Astrocyte (in vitro differentiated cells and primary cell): Measurements from ENCODE around the gene NR6A1. TPM values are rescaled to one million over a fixed set of nuclear protein-coding genes. Genes with fewer than 3 reads are reported as not detected.

Experiments
- DNase-seq: peaks from one replicate; pipeline ENCODE4 v3.0.0-alpha.2; 2010; ENCODE audit warnings: low read depth
- FAIRE-seq: peaks from 2 replicates; lab custom pipeline; 2011; peaks lifted over from hg19 to GRCh38; lab: Jason Lieb, UNC
- H2AFZ ChIP-seq: 2 replicates; pipeline ENCODE4 v1.6.0; 2012; ENCODE audit warnings: low read depth, low read length, inconsistent platforms
- H3K27ac ChIP-seq: 2 replicates; pipeline ENCODE4 v1.5.1; 2011; ENCODE audit warnings: low read depth, low read length, inconsistent platforms
- H3K27me3 ChIP-seq: 2 replicates; pipeline ENCODE4 v1.6.0; 2011; ENCODE audit warnings: low read length, inconsistent platforms; ENCODE audit not compliant: insufficient read depth
- H3K36me3 ChIP-seq: 2 replicates; pipeline ENCODE4 v1.5.1; 2011; ENCODE audit warnings: low read length, inconsistent platforms; ENCODE audit not compliant: insufficient read depth
- H3K4me1 ChIP-seq: 2 replicates; pipeline ENCODE4 v1.5.1; 2011; ENCODE audit warnings: low read length, inconsistent platforms; ENCODE audit not compliant: insufficient read depth
- H3K4me2 ChIP-seq: 2 replicates; pipeline ENCODE4 v1.6.0; 2012; ENCODE audit warnings: low read length, inconsistent platforms
- H3K4me3 ChIP-seq: 2 replicates; pipeline ENCODE4 v1.5.1; 2011; ENCODE audit warnings: low read depth, mild to moderate bottlenecking, low read length, inconsistent platforms; ENCODE audit not compliant: insufficient read depth
- H3K79me2 ChIP-seq: 2 replicates; pipeline ENCODE4 v1.6.0; 2012; ENCODE audit warnings: mild to moderate bottlenecking, low read length, inconsistent platforms; ENCODE audit not compliant: insufficient read depth
- H3K9ac ChIP-seq: 2 replicates; pipeline ENCODE4 v1.6.0; 2012; ENCODE audit warnings: mild to moderate bottlenecking, low read length, inconsistent platforms
- H3K9me3 ChIP-seq: 2 replicates; pipeline ENCODE4 v1.5.1; 2012; ENCODE audit warnings: low read depth, mild to moderate bottlenecking, low read length, inconsistent platforms; ENCODE audit not compliant: insufficient read depth
- H4K20me1 ChIP-seq: 2 replicates; pipeline ENCODE4 v1.6.0; 2012; ENCODE audit warnings: low read length, inconsistent platforms; ENCODE audit not compliant: insufficient read depth
- H3K27ac Mint-ChIP-seq: one replicate; pipeline ENCODE4 v1.8.0; 2021; ENCODE audit warnings: mild to moderate bottlenecking, mixed read lengths; ENCODE audit not compliant: unreplicated experiment
- H3K27me3 Mint-ChIP-seq: one replicate; pipeline ENCODE4 v1.8.0; 2021; ENCODE audit warnings: low read depth, mixed read lengths; ENCODE audit not compliant: unreplicated experiment
- H3K36me3 Mint-ChIP-seq: one replicate; pipeline ENCODE4 v1.8.0; 2021; ENCODE audit warnings: low read depth, mixed read lengths; ENCODE audit not compliant: unreplicated experiment
- H3K4me1 Mint-ChIP-seq: one replicate; pipeline ENCODE4 v1.8.0; 2021; ENCODE audit warnings: low read depth, mixed read lengths; ENCODE audit not compliant: unreplicated experiment
- H3K4me3 Mint-ChIP-seq: one replicate; pipeline ENCODE4 v1.8.0; 2021; ENCODE audit warnings: mild to moderate bottlenecking, moderate library complexity, mixed read lengths; ENCODE audit not compliant: unreplicated experiment
- H3K9me3 Mint-ChIP-seq: one replicate; pipeline ENCODE4 v1.8.0; 2021; ENCODE audit warnings: mild to moderate bottlenecking, mixed read lengths; ENCODE audit not compliant: unreplicated experiment
- CTCF ChIP-seq: IDR thresholded peaks from 2 replicates; pipeline ENCODE4 v1.5.1; 2011; ENCODE audit warnings: low read depth, mild to moderate bottlenecking, inconsistent platforms, low read length, moderate library complexity; ENCODE audit not compliant: insufficient read depth
- EZH2 ChIP-seq: IDR thresholded peaks from 2 replicates; pipeline ENCODE4 v1.6.1; 2012; ENCODE audit warnings: mild to moderate bottlenecking, low read length, inconsistent platforms; ENCODE audit not compliant: insufficient read depth
- total RNA-seq: library from RNA; stranded (reverse); gene quantifications from 2 replicates; pipeline ENCODE4 v1.2.1, GENCODE V29; 2021

Gene NR6A1
- total RNA-seq, 1 donor from 2014 or later: 20.8 TPM

- H3K9ac ChIP-seq: no peak overlapping the region
- Mint-ChIP-seq H3K9me3 (no peaks in the 10 kb centered on the region), H3K4me1 (peaks cover 39% of the 10 kb centered on the region), H3K27me3 (no peaks in the 10 kb centered on the region), H3K4me3 (no peak overlapping the region), H3K36me3 (no peaks in the 10 kb centered on the region), H3K27ac (no peak overlapping the region)
- no peaks in the 10 kb centered on the region for H3K79me2 ChIP-seq
- FAIRE-seq (peak; percentile 47), DNase-seq (no peak)
- no peaks in the 10 kb centered on the region for H4K20me1 ChIP-seq
- peaks cover 18% of the 10 kb centered on the region for H3K4me1 ChIP-seq
- no peak for TF ChIP-seq EZH2
- TF ChIP-seq CTCF: no peak
- H3K27ac ChIP-seq: no peak overlapping the region
- H3K4me2 ChIP-seq: no peak overlapping the region
- no peak overlapping the region for H3K4me3 ChIP-seq
- no peak overlapping the region for H2AFZ ChIP-seq
- no peaks in the 10 kb centered on the region for H3K9me3 ChIP-seq
- H3K27me3 ChIP-seq: no peaks in the 10 kb centered on the region
- H3K36me3 ChIP-seq: no peaks in the 10 kb centered on the region
Observed at GRCh38 chr9:124749781-124750180, 21.3 kb downstream of the NR6A1 start.

GRCh38 chr9:124749284-124749683, 21.8 kb downstream of the NR6A1 start:
- no peak for TF ChIP-seq EZH2
- TF ChIP-seq CTCF: no peak
- no peak overlapping the region for H3K4me3 ChIP-seq
- peaks cover 18% of the 10 kb centered on the region for H3K4me1 ChIP-seq
- no peak for DNase-seq
- FAIRE-seq: no peak
- H3K9me3 ChIP-seq: no peaks in the 10 kb centered on the region
- H3K27ac Mint-ChIP-seq: no peak overlapping the region
- no peaks in the 10 kb centered on the region for H3K79me2 ChIP-seq
- H3K4me1 Mint-ChIP-seq: peaks cover 36% of the 10 kb centered on the region
- no peaks in the 10 kb centered on the region for H3K27me3 ChIP-seq
- no peak overlapping the region for H3K4me3 Mint-ChIP-seq
- no peak overlapping the region for H3K4me2 ChIP-seq
- no peaks in the 10 kb centered on the region for H3K27me3 Mint-ChIP-seq
- H3K9me3 Mint-ChIP-seq: no peaks in the 10 kb centered on the region
- no peaks in the 10 kb centered on the region for H3K36me3 ChIP-seq
- H2AFZ ChIP-seq: no peak overlapping the region
- H3K27ac ChIP-seq: no peak overlapping the region
- H4K20me1 ChIP-seq: no peaks in the 10 kb centered on the region
- no peak overlapping the region for H3K9ac ChIP-seq
- no peaks in the 10 kb centered on the region for H3K36me3 Mint-ChIP-seq

GRCh38 chr9:124747065-124747464, 24.0 kb downstream of the NR6A1 start:
- no peak overlapping the region for H3K27ac ChIP-seq
- Mint-ChIP-seq H3K36me3 (no peaks in the 10 kb centered on the region), H3K4me1 (peaks cover 39% of the 10 kb centered on the region), H3K9me3 (no peaks in the 10 kb centered on the region), H3K27me3 (no peaks in the 10 kb centered on the region), H3K4me3 (no peak overlapping the region), H3K27ac (peak overlapping the region; percentile 70)
- H4K20me1 ChIP-seq: no peaks in the 10 kb centered on the region
- H3K4me3 ChIP-seq: no peak overlapping the region
- no peak for FAIRE-seq
- H2AFZ ChIP-seq: no peak overlapping the region
- TF ChIP-seq CTCF: no peak
- TF ChIP-seq EZH2: no peak
- H3K9ac ChIP-seq: no peak overlapping the region
- H3K4me1 ChIP-seq: peaks cover 11% of the 10 kb centered on the region
- H3K79me2 ChIP-seq: no peaks in the 10 kb centered on the region
- H3K27me3 ChIP-seq: no peaks in the 10 kb centered on the region
- no peaks in the 10 kb centered on the region for H3K9me3 ChIP-seq
- H3K4me2 ChIP-seq: no peak overlapping the region
- no peak for DNase-seq
- H3K36me3 ChIP-seq: no peaks in the 10 kb centered on the region
